ENCODE results near the gene EHMT1. TPM values are rescaled to one million over a fixed set of nuclear protein-coding genes. Genes with fewer than 3 reads are reported as not detected.
A peak's percentile ranks its signal among the peaks of the same experiment; 100 is the strongest.

The EHMT1 gene
- total RNA-seq, 1 donor = 46.3 TPM

DNA sequence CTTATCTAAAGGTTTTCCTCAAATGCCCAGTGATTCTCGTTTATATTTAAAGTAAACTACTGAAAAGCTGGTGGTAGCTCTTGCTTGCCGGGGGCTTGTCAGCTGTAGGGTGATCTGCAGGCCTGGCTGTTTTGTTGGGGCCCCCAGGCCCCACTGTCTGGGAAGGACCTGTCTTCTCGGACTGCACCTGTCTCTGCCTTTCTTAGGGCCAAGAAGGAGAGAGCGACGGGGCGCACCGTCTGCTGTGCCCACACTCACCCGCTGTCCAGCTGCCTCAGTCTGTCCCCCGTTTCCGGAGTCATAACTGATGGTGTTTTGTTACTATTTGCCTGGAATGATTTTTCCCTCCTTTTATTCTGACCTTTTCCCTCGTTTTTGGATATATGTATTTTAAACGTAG lies 164.7 kb downstream of the EHMT1 start:
- Histone ChIP-seq H3K36me3 (ENCODE audit: insufficient read depth, low read length) (peaks cover 31% of the 10 kb centered on the region), H4K20me1 (ENCODE audit: insufficient read depth, low read length) (peaks cover 18% of the 10 kb centered on the region), H3K4me2 (ENCODE audit: insufficient read depth, low read length) (no peak overlapping the region), H3K79me2 (ENCODE audit: insufficient read depth, low read length) (peaks cover 12% of the 10 kb centered on the region), H3K4me3 (ENCODE audit: insufficient read depth, low read length) (no peak overlapping the region), H3K4me1 (ENCODE audit: insufficient read depth, low read length) (peaks cover 14% of the 10 kb centered on the region), H2AFZ (ENCODE audit: low read length) (no peak overlapping the region), H3K27ac (ENCODE audit: low read depth, low read length) (no peak overlapping the region), H3K9me3 (ENCODE audit: low read depth, low read length) (no peaks in the 10 kb centered on the region), H3K27me3 (ENCODE audit: insufficient read depth, low read length) (no peaks in the 10 kb centered on the region)
- DNase-seq (ENCODE audit: insufficient read length, low spot score, missing footprints) = peak; percentile 29
- TF ChIP-seq, protein P1, sequence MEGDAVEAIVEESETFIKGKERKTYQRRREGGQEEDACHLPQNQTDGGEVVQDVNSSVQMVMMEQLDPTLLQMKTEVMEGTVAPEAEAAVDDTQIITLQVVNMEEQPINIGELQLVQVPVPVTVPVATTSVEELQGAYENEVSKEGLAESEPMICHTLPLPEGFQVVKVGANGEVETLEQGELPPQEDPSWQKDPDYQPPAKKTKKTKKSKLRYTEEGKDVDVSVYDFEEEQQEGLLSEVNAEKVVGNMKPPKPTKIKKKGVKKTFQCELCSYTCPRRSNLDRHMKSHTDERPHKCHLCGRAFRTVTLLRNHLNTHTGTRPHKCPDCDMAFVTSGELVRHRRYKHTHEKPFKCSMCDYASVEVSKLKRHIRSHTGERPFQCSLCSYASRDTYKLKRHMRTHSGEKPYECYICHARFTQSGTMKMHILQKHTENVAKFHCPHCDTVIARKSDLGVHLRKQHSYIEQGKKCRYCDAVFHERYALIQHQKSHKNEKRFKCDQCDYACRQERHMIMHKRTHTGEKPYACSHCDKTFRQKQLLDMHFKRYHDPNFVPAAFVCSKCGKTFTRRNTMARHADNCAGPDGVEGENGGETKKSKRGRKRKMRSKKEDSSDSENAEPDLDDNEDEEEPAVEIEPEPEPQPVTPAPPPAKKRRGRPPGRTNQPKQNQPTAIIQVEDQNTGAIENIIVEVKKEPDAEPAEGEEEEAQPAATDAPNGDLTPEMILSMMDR (IDR thresholded peaks at IDR 0.05; ENCODE audit: extremely low read depth, low read depth, low read length) = no peak

DNA sequence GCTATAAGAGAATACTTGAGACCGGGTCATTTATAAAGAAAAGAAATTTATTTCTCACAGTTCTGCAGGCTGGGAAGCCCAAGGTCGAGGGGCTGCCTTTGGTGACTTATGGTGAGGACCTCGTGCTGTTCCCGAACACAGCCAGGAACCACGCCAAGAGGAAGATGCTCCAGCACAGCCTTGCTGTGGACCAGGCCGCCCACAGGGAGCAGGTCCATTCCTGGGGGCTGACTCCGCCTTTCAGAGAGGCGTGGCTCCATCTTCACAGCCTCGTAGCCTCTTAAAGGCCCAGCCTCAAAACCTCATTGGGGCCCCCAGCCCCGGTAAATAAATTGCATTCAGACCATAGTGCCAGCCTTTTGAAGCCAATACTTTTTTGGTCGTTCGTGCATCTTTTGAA lies 165.2 kb downstream of the EHMT1 start:
- H4K20me1 ChIP-seq (ENCODE audit: insufficient read depth, low read length) = peaks cover 18% of the 10 kb centered on the region
- peaks cover 12% of the 10 kb centered on the region for H3K79me2 ChIP-seq (ENCODE audit: insufficient read depth, low read length)
- peaks cover 26% of the 10 kb centered on the region for H3K36me3 ChIP-seq (ENCODE audit: insufficient read depth, low read length)
- no peak overlapping the region for H3K4me3 ChIP-seq (ENCODE audit: insufficient read depth, low read length)
- peak; percentile 80 for DNase-seq (ENCODE audit: insufficient read length, low spot score, missing footprints)
- H2AFZ ChIP-seq (ENCODE audit: low read length) = no peak overlapping the region
- H3K9me3 ChIP-seq (ENCODE audit: low read depth, low read length) = no peaks in the 10 kb centered on the region
- H3K4me1 ChIP-seq (ENCODE audit: insufficient read depth, low read length) = peaks cover 14% of the 10 kb centered on the region
- no peak overlapping the region for H3K27ac ChIP-seq (ENCODE audit: low read depth, low read length)
- no peak overlapping the region for H3K4me2 ChIP-seq (ENCODE audit: insufficient read depth, low read length)
- TF ChIP-seq, protein P1 (IDR thresholded peaks at IDR 0.05; ENCODE audit: extremely low read depth, low read depth, low read length) = no peak
- no peaks in the 10 kb centered on the region for H3K27me3 ChIP-seq (ENCODE audit: insufficient read depth, low read length)

DNA sequence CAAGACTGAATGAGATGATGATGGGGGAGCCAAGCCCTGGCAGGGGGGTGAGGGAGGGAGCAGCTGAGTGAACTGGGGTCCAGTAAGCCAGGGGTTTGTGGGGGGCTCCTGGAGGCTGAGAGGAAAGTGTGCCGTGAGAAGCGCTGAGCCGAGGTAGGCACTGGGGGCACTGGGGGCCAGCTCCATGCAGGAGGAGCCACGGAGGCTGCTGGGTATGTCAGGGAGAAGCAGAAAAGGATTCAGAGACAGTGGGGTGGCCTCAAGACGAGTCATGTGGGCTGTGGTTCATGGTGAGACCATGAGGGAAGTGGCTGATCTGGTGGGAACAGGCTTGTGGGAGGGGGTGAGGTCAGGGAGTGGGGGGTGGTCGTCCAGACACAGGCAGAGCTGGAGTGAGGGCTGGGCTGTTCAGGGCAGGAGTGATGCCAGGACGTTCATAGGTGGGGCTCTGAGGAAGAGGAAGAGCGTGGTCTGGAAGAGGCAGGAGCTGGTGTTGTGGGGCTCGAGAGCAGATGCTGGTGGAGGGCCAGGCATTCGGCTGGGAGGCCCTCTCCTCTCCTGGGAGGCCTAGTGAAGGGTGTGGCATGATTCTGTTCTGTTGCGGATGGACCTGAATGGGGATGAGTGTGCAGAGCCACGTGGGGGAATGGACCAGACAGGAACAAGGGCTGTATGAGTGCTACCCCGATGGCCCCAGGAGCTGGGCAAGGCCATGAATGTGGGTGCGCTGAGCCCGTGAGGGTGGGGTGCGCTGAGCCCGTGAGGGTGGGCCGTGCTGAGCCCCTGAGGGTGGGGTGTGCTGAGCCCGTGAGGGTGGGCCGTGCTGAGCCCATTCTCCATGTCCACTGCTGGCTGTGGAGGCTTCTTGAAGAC lies 166.1 kb downstream of the EHMT1 start:
- TF ChIP-seq, protein P1 (IDR thresholded peaks at IDR 0.05; ENCODE audit: extremely low read depth, low read depth, low read length) = no peak
- Histone ChIP-seq H3K36me3 (ENCODE audit: insufficient read depth, low read length) (peaks cover 20% of the 10 kb centered on the region), H3K4me3 (ENCODE audit: insufficient read depth, low read length) (no peak overlapping the region), H3K27ac (ENCODE audit: low read depth, low read length) (no peak overlapping the region), H3K9me3 (ENCODE audit: low read depth, low read length) (no peaks in the 10 kb centered on the region), H3K4me1 (ENCODE audit: insufficient read depth, low read length) (peaks cover 14% of the 10 kb centered on the region), H3K79me2 (ENCODE audit: insufficient read depth, low read length) (peaks cover 12% of the 10 kb centered on the region), H3K4me2 (ENCODE audit: insufficient read depth, low read length) (no peak overlapping the region), H4K20me1 (ENCODE audit: insufficient read depth, low read length) (peaks cover 18% of the 10 kb centered on the region), H2AFZ (ENCODE audit: low read length) (no peak overlapping the region), H3K27me3 (ENCODE audit: insufficient read depth, low read length) (no peaks in the 10 kb centered on the region)
- peak; percentile 57 for DNase-seq (ENCODE audit: insufficient read length, low spot score, missing footprints)

DNA sequence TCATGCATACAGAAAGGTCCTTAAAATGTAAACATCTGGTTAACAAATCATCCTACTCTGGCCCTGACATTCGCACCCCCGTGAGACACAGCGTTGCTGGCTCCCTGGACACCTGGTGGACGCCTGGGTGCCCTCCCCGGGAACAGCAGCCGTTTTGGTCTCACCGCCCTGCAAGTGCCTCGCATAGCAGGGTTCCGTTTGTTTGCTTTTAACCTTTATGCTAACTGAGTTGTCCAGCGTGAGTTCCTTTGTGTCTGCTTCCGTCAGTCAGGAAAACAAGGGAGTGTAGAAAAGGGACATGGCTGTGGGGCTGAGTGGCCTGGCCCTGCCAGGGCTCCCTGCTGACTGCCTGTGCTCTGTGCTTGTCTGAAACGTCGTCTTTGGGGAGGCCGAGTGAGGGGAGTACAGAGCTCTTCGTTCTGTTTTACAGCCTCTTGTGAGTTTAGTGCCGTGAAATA lies 166.9 kb downstream of the EHMT1 start:
- peak; percentile 90 for DNase-seq (ENCODE audit: insufficient read length, low spot score, missing footprints)
- Histone ChIP-seq H3K4me2 (ENCODE audit: insufficient read depth, low read length) (no peak overlapping the region), H3K79me2 (ENCODE audit: insufficient read depth, low read length) (peaks cover 12% of the 10 kb centered on the region), H3K27me3 (ENCODE audit: insufficient read depth, low read length) (no peaks in the 10 kb centered on the region), H3K4me1 (ENCODE audit: insufficient read depth, low read length) (peaks cover 14% of the 10 kb centered on the region), H3K27ac (ENCODE audit: low read depth, low read length) (peak overlapping the region; percentile 31), H2AFZ (ENCODE audit: low read length) (no peak overlapping the region), H3K36me3 (ENCODE audit: insufficient read depth, low read length) (peaks cover 27% of the 10 kb centered on the region), H3K9me3 (ENCODE audit: low read depth, low read length) (no peaks in the 10 kb centered on the region), H3K4me3 (ENCODE audit: insufficient read depth, low read length) (no peak overlapping the region), H4K20me1 (ENCODE audit: insufficient read depth, low read length) (peaks cover 18% of the 10 kb centered on the region)
- TF ChIP-seq, protein P1 (IDR thresholded peaks at IDR 0.05; ENCODE audit: extremely low read depth, low read depth, low read length) = no peak
